HG03520 (cell line): ENCODE data around the gene POMT1.
"Not testable (repeated sequence)": the region's sequence is repeated elsewhere in the genome, so short reads cannot be mapped to it uniquely, and the experiment has no call there.

Source experiments
- ATAC-seq: cut with Tn5 transposase; IDR thresholded peaks from one replicate; pipeline ENCODE4 v1.9.1; 2021; ENCODE audit warnings: mild to moderate bottlenecking, moderate library complexity; ENCODE audit not compliant: unreplicated experiment

Gene POMT1

DNA sequence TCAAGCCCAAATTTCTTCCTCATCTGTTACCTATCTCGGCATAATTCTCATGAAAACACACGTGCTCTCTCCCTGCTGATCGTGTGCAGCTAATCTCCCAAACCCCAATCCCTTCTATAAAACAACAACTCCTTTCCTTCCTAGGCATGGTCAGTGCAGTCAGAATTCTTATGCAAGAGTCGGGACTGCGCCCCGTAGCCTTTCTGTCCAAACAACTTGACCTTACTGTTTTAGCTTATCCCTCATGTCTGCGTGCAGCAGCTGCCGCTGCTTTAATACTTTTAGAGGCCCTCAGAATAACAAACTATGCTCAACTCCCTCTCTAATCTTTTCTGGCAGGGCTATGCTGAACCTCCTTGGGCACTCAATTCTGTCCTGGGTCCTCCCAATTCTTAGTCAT lies 47.7 kb downstream of the POMT1 start:
- ATAC-seq = not testable (repeated sequence)

DNA sequence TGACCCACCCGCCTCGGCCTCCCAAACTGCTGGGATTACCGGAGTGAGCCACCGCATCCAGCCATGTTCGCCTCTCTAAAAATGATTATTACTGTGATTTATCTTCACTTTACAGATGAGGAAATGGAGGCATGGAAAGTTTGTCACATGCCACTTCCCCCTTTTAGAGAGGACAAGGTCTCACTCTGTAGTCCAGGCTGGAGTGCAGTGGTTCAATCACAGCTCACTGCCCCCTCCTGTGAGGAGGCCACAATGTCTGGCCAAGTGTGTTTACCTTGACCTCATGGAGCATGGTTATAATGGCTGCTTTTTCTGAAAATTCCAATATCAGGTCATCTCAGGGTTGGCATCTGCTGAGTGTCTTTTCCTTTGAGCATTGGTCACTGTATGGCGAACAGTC lies 49.3 kb downstream of the POMT1 start:
- ATAC-seq = no peak

DNA sequence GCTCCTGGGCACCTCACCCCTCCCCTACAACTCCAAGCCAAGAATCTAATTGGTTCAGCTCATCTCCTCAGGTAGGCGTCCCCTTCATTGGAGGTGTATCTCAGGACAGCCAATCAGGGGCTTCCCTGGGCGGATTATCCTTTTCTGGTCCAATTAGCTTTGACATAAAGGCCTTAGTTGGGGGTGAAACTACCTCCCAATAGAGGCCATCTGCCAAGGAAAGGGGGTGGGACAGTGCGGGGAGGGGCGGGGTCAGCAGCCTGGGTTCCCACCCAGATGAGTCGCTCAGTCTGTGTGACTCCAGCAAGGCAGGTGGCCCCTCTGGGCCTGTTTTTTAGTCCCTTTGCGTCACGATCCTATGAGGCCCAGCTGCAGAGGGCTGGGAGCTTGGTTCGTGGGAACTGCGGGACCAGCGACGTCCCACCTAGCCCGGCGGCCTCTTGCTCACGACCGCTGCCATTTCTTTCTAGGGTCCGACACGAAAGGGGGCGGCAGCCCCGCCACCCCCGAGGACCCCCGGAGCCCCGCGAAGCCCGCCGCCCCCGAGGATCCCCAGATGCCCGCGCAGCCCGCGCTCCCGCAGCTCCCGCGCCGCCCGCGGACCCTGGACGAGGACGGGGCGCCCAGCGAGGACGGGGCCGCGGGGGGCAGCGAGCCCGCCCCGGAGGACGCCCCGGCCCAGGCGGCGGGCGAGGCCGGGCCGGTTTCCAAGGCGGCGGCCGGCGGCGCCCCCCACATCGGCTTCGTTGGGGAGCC lies 51.5 kb downstream of the POMT1 start:
- ATAC-seq = no peak

DNA sequence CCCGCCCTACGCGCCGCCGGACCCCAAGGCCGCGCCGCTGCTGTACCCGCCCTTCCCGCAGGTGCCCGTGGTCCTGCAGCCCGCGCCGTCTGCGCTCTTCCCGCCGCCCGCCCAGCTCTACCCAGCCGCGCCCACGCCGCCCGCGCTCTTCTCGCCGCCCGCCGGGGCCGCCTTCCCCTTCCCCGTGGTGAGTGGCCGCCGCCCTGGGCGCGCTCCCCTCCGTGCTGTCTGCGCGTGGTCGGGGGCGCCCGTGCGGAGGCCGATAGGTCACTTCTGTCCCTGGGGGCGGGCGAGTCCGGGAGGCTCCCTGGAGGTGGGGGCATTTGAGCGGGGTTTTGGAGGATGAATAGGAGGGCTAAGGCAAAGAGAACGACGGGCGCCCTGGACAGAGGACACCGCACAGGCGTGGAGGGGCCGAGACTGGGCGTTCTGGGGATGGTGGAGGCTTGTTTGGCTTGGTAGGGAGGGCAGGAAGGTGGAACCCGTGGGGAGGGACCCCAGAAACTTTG lies 52.2 kb downstream of the POMT1 start:
- ATAC-seq = no peak

DNA sequence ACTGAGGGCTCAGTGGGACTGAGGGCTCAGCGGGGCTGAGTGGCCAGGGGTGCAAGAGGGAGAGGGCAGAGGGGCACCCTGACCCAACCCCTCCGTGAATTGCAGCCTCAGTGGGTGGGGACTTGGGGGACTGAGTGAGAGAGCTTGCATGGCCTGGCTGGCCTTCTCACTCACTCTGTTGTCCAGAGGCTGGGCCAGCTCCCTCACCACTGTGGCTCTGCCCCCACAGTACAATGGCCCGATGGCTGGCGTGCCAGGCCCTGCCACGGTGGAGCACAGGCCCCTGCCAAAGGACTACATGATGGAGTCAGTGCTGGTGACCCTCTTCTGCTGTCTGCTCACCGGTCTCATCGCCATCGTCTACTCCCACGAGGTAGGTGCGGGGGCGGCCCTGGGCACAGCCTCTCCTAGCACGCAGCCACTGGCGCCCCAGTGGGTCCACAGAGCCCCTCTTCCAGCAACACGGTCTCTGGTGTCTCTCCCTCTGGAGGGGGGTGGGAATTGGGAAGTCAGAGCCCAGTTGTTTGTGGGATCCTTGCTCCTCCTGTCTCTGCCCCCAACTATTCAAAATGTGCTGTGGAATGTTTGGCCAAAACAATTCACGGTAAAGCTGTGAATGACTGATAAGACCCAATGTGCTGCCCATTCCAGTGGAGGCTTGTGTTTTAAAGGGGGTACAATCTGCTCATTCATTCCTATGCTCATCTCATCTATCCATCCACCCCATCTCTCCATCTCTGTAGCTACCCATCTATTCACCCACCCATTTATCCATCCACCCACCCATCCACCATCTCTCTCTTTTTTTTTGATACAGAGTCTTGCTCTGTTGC lies 53.3 kb downstream of the POMT1 start:
- no peak for ATAC-seq

GRCh38 chr9:131557855-131558548 lies 55.3 kb downstream of the POMT1 start:
- no peak for ATAC-seq

GRCh38 chr9:131559421-131560000 lies 56.8 kb downstream of the POMT1 start:
- no peak for ATAC-seq

DNA sequence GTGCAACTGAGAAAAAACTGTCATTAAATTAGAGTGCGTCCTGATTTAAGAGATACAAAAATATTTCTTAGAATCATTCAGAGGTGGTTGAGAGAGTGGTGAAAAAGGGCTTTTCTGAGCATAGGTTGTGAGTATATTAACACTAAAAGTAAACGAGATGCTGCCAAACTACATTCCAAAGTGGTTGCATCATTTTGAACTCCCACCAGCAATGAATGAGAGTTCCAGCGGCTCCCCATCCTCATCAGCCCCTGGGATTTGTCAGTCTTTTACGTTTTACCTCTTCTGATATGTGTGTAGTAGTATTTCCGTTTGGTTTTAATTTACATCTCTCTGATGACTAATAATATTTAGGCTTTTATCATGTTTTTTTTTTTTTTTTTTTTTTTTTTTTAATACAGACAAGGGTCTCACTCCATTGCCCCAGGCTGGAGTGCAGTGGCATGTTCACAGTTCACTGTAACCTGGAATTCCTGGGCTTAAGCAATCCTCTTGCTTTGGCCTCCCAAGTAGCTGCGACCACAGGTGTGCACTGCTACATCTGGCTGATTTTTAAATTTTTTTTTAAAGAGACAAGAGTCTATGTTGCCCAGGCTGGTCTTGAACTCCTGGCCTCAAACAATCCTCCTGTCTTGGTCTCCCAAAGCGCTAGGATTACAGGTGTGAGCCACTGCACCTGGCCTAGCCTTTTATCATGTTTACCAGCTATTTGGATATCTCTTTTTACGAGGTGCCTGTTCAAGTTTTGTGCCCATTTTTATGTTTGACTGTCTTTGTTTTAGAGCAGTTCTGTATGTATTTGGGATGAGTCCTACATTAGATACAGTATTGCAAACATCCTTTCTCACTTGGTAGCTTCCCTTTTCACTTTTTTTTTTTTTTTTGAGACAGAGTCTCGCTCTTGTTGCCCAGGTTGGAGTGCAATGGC lies 59.6 kb downstream of the POMT1 start:
- ATAC-seq = no peak

- ATAC-seq = no peak
These were observed 62.7 kb downstream of the POMT1 start for GRCh38 chr9:131565369-131565768.

DNA sequence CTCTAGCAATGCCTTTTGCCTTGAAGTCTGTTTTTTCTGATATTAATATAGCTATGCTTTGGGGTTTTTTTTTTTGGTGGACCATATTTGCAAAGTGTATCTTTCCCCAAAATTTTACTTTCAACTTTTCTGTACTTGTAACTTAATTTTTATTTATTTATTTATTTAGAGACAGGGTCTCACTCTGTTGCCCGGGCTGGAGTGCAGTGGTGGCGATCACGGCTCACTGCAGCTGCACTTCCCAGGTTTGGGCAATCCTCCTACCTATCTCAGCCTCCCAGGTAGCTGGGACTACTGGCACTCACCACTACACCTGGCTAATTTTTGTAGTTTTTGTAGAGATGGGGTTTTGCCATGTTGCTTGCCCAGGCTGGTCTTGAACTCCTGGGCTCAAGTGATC lies 63.4 kb downstream of the POMT1 start:
- ATAC-seq = no peak

GRCh38 chr9:131567910-131568309 lies 65.2 kb downstream of the POMT1 start:
- ATAC-seq = no peak
